ENCODE measurements around the gene APOBEC3A. TPM values are rescaled to one million over a fixed set of nuclear protein-coding genes. Genes with fewer than 3 reads are reported as not detected.

Gene APOBEC3A
- total and polyA plus RNA-seq, 7 donors, result 0.36 to 67.3 (median 4.8) TPM; not detected in 3

DNA sequence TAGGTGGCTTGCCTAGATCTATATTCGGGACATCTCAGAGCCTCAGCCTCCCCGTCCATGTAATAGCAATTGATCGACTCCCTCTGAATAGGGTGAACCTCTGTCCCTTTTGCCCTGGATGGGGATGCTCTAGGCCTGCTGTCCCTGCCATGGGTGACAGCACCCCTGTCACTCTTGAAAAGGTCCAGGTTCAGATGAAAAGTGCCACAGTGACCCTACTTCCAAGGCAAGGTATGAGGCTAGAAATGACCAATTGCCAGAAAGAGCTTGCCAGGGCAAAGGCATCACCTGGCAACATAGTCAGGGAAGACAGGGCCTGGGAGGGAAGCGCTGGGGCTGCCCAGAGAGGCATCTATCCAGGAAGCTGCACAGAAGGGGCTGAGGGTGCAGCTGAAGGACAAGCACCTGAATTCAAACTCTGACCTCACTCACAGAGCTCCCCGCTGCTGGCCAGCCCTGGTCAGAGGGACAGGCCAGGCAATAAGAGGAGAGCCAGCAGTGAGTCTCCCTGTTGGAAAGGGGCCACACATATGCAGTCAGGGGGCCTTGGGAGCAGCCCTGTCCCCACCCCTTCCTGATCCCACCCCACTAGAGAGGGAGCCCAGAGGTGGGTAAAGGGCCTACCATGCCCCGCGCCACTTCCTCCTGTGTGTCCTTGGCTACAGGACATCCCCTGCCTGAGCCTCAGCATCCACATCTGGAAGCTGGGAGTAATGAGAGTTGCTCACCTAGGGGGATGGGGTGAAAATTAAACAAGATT lies 9.0 kb upstream of the APOBEC3A start:
- WGBS, 2 donors, result 95 to 96% methylated on average over 7 of the region's 7 CpGs
- no peaks in the 10 kb centered on the region for H3K36me3 ChIP-seq
- peak; percentile 32 for DNase-seq
- peaks cover 0 to 22% (median 0%) of the 10 kb centered on the region in 3 donors for H3K27me3 ChIP-seq
- H3K4me1 ChIP-seq, result no peaks in the 10 kb centered on the region
- intact Hi-C loops (cut with DNase I), result no loop called here
- no peak overlapping the region for H3K4me3 ChIP-seq
- H3K27ac ChIP-seq, result no peak overlapping the region
- H3K9me3 ChIP-seq, result no peaks in the 10 kb centered on the region
- TF ChIP-seq EP300 (IDR thresholded peaks at IDR 0.05) (no peak), POLR2AphosphoS5 (IDR thresholded peaks at IDR 0.05) (no peak), POLR2A (IDR thresholded peaks at IDR 0.05) (no peak), CTCF (IDR thresholded peaks at IDR 0.05) (no peak)

- Histone ChIP-seq H3K27me3 (peaks cover 0 to 15% (median 0%) of the 10 kb centered on the region in 3 donors), H3K4me3 (no peak overlapping the region), H3K36me3 (no peaks in the 10 kb centered on the region), H3K4me1 (no peaks in the 10 kb centered on the region), H3K27ac (no peak overlapping the region), H3K9me3 (no peaks in the 10 kb centered on the region)
- intact Hi-C loops (cut with DNase I), result no loop called here
- WGBS, 2 donors, result 53 to 77% methylated on average over 8 of the region's 8 CpGs
- peak; percentile 52 for DNase-seq
- no peak for TF ChIP-seq POLR2AphosphoS5 (IDR thresholded peaks at IDR 0.05)
- no peak for TF ChIP-seq EP300 (IDR thresholded peaks at IDR 0.05)
- no peak for TF ChIP-seq POLR2A (IDR thresholded peaks at IDR 0.05)
- no peak for TF ChIP-seq CTCF (IDR thresholded peaks at IDR 0.05)
Observed at GRCh38 chr22:38949889-38950405, 7.5 kb upstream of the APOBEC3A start.

DNA sequence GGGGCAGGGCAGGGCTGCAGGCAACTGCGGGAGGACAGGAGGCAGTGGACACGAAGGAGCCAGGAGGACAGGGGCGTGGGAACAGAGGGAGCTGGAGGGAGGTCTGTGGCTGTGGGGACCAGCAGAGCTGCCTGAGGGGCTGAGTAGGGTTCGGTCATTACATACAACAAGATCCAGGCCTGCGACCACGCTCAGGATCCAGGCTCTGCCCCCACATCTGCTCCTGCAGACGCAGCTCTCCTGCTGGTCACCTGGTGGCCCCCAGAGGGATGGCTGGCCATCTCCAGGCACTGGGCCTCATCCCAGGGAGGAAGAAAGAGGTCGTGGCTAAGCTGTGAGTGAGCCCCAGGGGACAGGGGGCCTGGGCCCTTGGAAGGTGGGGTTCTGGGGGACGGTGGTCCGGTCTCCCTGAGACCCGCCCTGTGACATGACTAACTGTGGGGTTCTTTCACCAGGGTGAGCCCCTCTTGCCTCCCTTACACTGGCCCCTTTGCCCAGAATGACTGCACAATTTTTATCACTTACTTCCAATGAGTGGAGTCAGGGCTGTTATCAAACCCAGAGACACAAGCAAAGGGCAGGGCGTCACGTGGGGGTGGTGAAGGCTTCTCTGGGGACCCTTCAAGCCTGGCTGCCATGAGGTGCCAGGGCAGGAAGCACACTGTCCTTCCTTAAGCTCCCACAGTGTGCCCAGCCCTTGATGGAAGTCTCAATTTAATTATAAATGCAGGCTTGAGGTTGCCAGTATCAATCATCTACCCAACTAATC lies 6.7 kb upstream of the APOBEC3A start:
- H3K9me3 ChIP-seq, result no peaks in the 10 kb centered on the region
- peak; percentile 44 for DNase-seq
- TF ChIP-seq CTCF (IDR thresholded peaks at IDR 0.05) (no peak), POLR2AphosphoS5 (IDR thresholded peaks at IDR 0.05) (no peak), POLR2A (IDR thresholded peaks at IDR 0.05) (no peak)
- intact Hi-C loops (cut with DNase I), result no loop called here
- H3K27me3 ChIP-seq, result peaks cover 0 to 8% (median 0%) of the 10 kb centered on the region in 3 donors
- H3K27ac ChIP-seq, result no peak overlapping the region
- no peaks in the 10 kb centered on the region for H3K4me1 ChIP-seq
- WGBS, 2 donors, result 85% methylated on average over 13 of the region's 13 CpGs
- H3K4me3 ChIP-seq, result no peak overlapping the region
- no peaks in the 10 kb centered on the region for H3K36me3 ChIP-seq

DNA sequence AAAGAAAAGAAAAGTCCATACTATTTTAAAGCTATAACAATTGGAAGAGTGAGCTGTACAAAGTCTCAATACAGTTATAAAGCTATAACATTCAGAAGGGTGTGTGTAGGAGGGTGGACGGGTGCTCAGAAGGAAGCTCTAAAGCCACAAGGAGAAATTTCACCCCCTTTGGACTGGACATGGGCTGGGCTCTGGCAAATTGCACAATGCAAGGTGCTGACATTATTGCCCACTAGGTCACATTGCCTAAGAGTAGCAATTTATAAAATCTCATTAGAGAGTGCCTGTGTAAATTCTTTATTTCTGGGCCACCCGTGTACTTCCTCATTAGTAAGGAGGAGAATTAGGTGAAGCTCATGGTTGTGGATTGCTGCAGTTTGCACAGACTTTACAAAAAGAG lies 5.7 kb upstream of the APOBEC3A start:
- Histone ChIP-seq H3K4me3 (no peak overlapping the region), H3K36me3 (no peaks in the 10 kb centered on the region), H3K9me3 (no peaks in the 10 kb centered on the region), H3K27me3 (peaks cover 0 to 3% (median 0%) of the 10 kb centered on the region in 3 donors), H3K4me1 (no peaks in the 10 kb centered on the region), H3K27ac (no peak overlapping the region)
- TF ChIP-seq POLR2A (IDR thresholded peaks at IDR 0.05), result no peak
- intact Hi-C loops (cut with DNase I), result no loop called here
- no peak for DNase-seq
- WGBS, 2 donors, result 15 to 44% methylated on average over 2 of the region's 2 CpGs

GRCh38 chr22:38952281-38952993 lies 5.0 kb upstream of the APOBEC3A start:
- WGBS, 2 donors, result 87 to 89% methylated on average over 12 of the region's 12 CpGs

More at GRCh38 chr22:38952281-38952993, 5.0 kb upstream of the APOBEC3A start:
- no peaks in the 10 kb centered on the region for H3K27me3 ChIP-seq
- no peaks in the 10 kb centered on the region for H3K36me3 ChIP-seq
- no peak overlapping the region for H3K27ac ChIP-seq
- intact Hi-C loops (cut with DNase I), result no loop called here
- no peak overlapping the region for H3K4me3 ChIP-seq
- H3K4me1 ChIP-seq, result no peaks in the 10 kb centered on the region
- TF ChIP-seq POLR2AphosphoS5 (IDR thresholded peaks at IDR 0.05), result no peak
- no peak for TF ChIP-seq POLR2A (IDR thresholded peaks at IDR 0.05)
- no peak for TF ChIP-seq CTCF (IDR thresholded peaks at IDR 0.05)
- no peak for TF ChIP-seq EP300 (IDR thresholded peaks at IDR 0.05)
- peak; percentile 19 for DNase-seq
- H3K9me3 ChIP-seq, result no peaks in the 10 kb centered on the region

All from sigmoid colon (tissue), 7 donors.